ENCODE results near the gene TIAM1.

DNA sequence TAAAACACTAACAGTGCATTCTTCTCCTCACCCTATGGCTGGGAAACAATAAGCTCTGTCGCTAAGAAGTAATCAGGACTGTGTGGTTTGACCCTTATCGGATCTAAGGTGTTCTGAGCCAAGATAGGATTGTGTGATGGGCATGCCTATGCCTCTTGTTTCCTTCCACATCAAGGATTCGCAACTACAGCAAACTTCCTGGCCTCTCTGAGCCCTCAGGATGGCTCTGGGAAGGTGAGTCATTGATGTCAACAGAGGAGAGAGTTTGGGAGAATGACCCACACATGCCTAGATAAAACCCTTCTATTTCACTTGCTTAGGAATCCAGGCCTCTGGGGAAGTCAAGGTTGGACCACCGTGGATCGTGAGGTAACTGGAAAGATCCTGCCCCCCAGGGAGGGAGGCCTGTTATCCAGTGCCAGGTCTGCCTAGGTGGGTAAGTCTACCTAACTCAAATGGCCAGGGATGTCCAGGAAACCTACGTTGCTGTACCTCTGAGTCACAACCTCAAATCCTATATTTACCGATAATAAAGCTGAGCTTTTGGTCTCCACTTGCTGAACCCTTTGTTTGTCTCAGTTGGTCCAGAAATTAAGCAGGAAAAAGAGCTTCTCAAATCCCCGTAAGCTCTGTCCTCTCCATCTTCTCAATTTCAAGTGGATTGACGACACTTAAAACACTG lies 27.4 kb downstream of the TIAM1 start:
- TF ChIP-seq CTCF (conservative IDR thresholded peaks at IDR 0.05) (no peak), ZFX (IDR thresholded peaks at IDR 0.05) (no peak)
